ENCODE results near the gene SERPINH1. TPM values are rescaled to one million over a fixed set of nuclear protein-coding genes. Genes with fewer than 3 reads are reported as not detected.

Gene SERPINH1
- total and polyA plus RNA-seq, 2 of the 13 experiments (the other 11 are each of a cell fraction or from before 2014, with no cell fraction given), result 83.6 to 83.8 TPM

- Histone ChIP-seq H3K4me3 (replicated peaks in 1 of 3; ENCODE audit: insufficient read depth in 1 of 3, low read depth in 2 of 3, low read length in 3 of 3) (no peak overlapping the region), H3K9me3 (ENCODE audit: low read length) (no peaks in the 10 kb centered on the region), H3K36me3 (replicated peaks in 1 of 2; ENCODE audit: control insufficient read depth in 1 of 2, insufficient read depth in 2 of 2, low read length in 2 of 2) (no peaks in the 10 kb centered on the region), H3K9ac (ENCODE audit: insufficient read depth, low read depth, low read length) (no peak overlapping the region), H3K27me3 (ENCODE audit: control insufficient read depth in 1 of 2, insufficient read depth in 2 of 2, low read length in 2 of 2) (peaks cover 2 to 28% of the 10 kb centered on the region in 2 experiments; a peak in 4 of 5 replicates), H2AFZ (ENCODE audit: low read length) (no peak overlapping the region), H3K4me1 (ENCODE audit: insufficient read depth, low read length) (no peaks in the 10 kb centered on the region), H3K79me2 (ENCODE audit: insufficient read depth, low read length) (no peaks in the 10 kb centered on the region), H3K4me2 (ENCODE audit: low read depth, low read length) (no peak overlapping the region), H4K20me1 (ENCODE audit: insufficient read depth, low read length) (no peaks in the 10 kb centered on the region), H3K27ac (ENCODE audit: extremely low read length, insufficient read depth, low read length) (no peak overlapping the region)
- CTCF ChIA-PET (ENCODE audit: low intra/inter-chr PET ratio, low total read pairs), result no interaction called here
- no peak for TF ChIP-seq NAIF1 (CRISPR knock-in tag; IDR thresholded peaks at IDR 0.05; ENCODE audit: borderline replicate concordance)
- no peak for TF ChIP-seq ZFP1 (CRISPR knock-in tag; IDR thresholded peaks at IDR 0.05)
- TF ChIP-seq, protein P1, sequence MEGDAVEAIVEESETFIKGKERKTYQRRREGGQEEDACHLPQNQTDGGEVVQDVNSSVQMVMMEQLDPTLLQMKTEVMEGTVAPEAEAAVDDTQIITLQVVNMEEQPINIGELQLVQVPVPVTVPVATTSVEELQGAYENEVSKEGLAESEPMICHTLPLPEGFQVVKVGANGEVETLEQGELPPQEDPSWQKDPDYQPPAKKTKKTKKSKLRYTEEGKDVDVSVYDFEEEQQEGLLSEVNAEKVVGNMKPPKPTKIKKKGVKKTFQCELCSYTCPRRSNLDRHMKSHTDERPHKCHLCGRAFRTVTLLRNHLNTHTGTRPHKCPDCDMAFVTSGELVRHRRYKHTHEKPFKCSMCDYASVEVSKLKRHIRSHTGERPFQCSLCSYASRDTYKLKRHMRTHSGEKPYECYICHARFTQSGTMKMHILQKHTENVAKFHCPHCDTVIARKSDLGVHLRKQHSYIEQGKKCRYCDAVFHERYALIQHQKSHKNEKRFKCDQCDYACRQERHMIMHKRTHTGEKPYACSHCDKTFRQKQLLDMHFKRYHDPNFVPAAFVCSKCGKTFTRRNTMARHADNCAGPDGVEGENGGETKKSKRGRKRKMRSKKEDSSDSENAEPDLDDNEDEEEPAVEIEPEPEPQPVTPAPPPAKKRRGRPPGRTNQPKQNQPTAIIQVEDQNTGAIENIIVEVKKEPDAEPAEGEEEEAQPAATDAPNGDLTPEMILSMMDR (CRISPR knock-in tag; IDR thresholded peaks at IDR 0.05), result no peak
- no peak for TF ChIP-seq ZSCAN21 (CRISPR knock-in tag; IDR thresholded peaks at IDR 0.05; ENCODE audit: borderline replicate concordance)
- no peak for TF ChIP-seq RARG (CRISPR knock-in tag; IDR thresholded peaks at IDR 0.05; ENCODE audit: low read depth)
- TF ChIP-seq TARDBP (CRISPR knock-in tag; IDR thresholded peaks at IDR 0.05), result no peak
- no peak for TF ChIP-seq GATAD1 (CRISPR knock-in tag; IDR thresholded peaks at IDR 0.05)
- no peak for TF ChIP-seq ATF1 (CRISPR knock-in tag; IDR thresholded peaks at IDR 0.05)
- no peak for TF ChIP-seq SP140L (CRISPR knock-in tag; IDR thresholded peaks at IDR 0.05; ENCODE audit: borderline replicate concordance)
- no peak for TF ChIP-seq THAP7 (CRISPR knock-in tag; IDR thresholded peaks at IDR 0.05)
- no peak for TF ChIP-seq JUNB (CRISPR knock-in tag; IDR thresholded peaks at IDR 0.05; ENCODE audit: borderline replicate concordance)
- no peak for TF ChIP-seq ARNT (IDR thresholded peaks at IDR 0.05)
- no peak for TF ChIP-seq SIN3B (IDR thresholded peaks at IDR 0.05; ENCODE audit: low read length)
- TF ChIP-seq THRA (CRISPR knock-in tag; IDR thresholded peaks at IDR 0.05; ENCODE audit: borderline replicate concordance), result no peak
- TF ChIP-seq MED1 (CRISPR knock-in tag; IDR thresholded peaks at IDR 0.05), result no peak
- TF ChIP-seq TBP (CRISPR knock-in tag; IDR thresholded peaks at IDR 0.05), result no peak
- no peak for TF ChIP-seq CC2D1A (CRISPR knock-in tag; IDR thresholded peaks at IDR 0.05)
- TF ChIP-seq NFE2L1 (CRISPR knock-in tag; IDR thresholded peaks at IDR 0.05; ENCODE audit: borderline replicate concordance), result no peak
- TF ChIP-seq, protein P2, sequence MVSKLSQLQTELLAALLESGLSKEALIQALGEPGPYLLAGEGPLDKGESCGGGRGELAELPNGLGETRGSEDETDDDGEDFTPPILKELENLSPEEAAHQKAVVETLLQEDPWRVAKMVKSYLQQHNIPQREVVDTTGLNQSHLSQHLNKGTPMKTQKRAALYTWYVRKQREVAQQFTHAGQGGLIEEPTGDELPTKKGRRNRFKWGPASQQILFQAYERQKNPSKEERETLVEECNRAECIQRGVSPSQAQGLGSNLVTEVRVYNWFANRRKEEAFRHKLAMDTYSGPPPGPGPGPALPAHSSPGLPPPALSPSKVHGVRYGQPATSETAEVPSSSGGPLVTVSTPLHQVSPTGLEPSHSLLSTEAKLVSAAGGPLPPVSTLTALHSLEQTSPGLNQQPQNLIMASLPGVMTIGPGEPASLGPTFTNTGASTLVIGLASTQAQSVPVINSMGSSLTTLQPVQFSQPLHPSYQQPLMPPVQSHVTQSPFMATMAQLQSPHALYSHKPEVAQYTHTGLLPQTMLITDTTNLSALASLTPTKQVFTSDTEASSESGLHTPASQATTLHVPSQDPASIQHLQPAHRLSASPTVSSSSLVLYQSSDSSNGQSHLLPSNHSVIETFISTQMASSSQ (IDR thresholded peaks at IDR 0.05; ENCODE audit: low read depth), result no peak
- TF ChIP-seq, protein P2 (CRISPR knock-in tag; IDR thresholded peaks at IDR 0.05; ENCODE audit: borderline replicate concordance), result no peak
- TF ChIP-seq POLR2A (IDR thresholded peaks at IDR 0.05; ENCODE audit: insufficient read depth in 1 of 2, low read depth in 2 of 2, low read length in 2 of 2), result no peak
- 47% methylated on average over 7 of the region's 7 CpGs for whole genome bisulfite sequencing (ENCODE audit: low lambda C conversion rate)
- no peak for DNase-seq (ENCODE audit: low spot score)
- intact Hi-C loops (cut with micrococcal nuclease; ENCODE audit: unreplicated experiment) (no loop called here), in situ Hi-C loops (cut with HindIII; ENCODE audit: extremely low pct_ligation_motif_present, low pct_unique_long_range_greater_than_20kb) (no loop called here)
- ATAC-seq, result no peak
- no TSS peak for BruUV-seq (replicated peaks)
- POLR2A ChIA-PET, result no interaction called here
- FAIRE-seq, result no peak
Observed at GRCh38 chr11:75615751-75616150, 53.7 kb downstream of the SERPINH1 start.

Measured in HepG2 (cell line).